ENCODE data around the gene B3GNT7. TPM values are rescaled to one million over a fixed set of nuclear protein-coding genes. Genes with fewer than 3 reads are reported as not detected.
A peak's percentile ranks its signal among the peaks of the same experiment; 100 is the strongest.

Gene B3GNT7
- total and polyA plus RNA-seq, 2 experiments from 2014 or later = 44.2 to 89.4 TPM

DNA sequence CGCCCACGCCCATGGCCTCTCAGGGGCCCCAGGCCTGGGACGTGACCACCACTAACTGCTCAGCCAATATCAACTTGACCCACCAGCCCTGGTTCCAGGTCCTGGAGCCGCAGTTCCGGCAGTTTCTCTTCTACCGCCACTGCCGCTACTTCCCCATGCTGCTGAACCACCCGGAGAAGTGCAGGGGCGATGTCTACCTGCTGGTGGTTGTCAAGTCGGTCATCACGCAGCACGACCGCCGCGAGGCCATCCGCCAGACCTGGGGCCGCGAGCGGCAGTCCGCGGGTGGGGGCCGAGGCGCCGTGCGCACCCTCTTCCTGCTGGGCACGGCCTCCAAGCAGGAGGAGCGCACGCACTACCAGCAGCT is 2.4 kb downstream of the B3GNT7 start:
- no peak overlapping the region for H3K27ac ChIP-seq (ENCODE audit: low read depth)
- H4K20me1 ChIP-seq (replicated peaks; ENCODE audit: insufficient read depth) = no peaks in the 10 kb centered on the region
- ATAC-seq (no peak), DNase-seq (ENCODE audit: low spot score) (no peak)
- Mint-ChIP-seq H3K4me3 (0 out of 3 replicates have a peak overlapping the region, but pooled peaks have one; percentile 27), H3K9me3 (no peaks in the 10 kb centered on the region), H3K27ac (no peak overlapping the region), H3K36me3 (ENCODE audit: low read depth) (peaks cover 37% of the 10 kb centered on the region), H3K4me1 (peaks cover 69% of the 10 kb centered on the region), H3K27me3 (ENCODE audit: insufficient read depth, low read depth, poor library complexity) (peaks cover 17% of the 10 kb centered on the region)
- no peaks in the 10 kb centered on the region for H3K9me2 ChIP-seq (ENCODE audit: insufficient read depth)
- no peak overlapping the region for H3K4me2 ChIP-seq
- no peaks in the 10 kb centered on the region for H3K36me3 ChIP-seq (ENCODE audit: insufficient read depth)
- no peaks in the 10 kb centered on the region for H3K27me3 ChIP-seq (ENCODE audit: insufficient read depth)
- peaks cover 34% of the 10 kb centered on the region for H3K4me1 ChIP-seq (ENCODE audit: insufficient read depth)
- H3K79me2 ChIP-seq (replicated peaks; ENCODE audit: insufficient read depth) = peaks cover 17% of the 10 kb centered on the region
- no peak overlapping the region for H2AFZ ChIP-seq
- TF ChIP-seq, protein P1, sequence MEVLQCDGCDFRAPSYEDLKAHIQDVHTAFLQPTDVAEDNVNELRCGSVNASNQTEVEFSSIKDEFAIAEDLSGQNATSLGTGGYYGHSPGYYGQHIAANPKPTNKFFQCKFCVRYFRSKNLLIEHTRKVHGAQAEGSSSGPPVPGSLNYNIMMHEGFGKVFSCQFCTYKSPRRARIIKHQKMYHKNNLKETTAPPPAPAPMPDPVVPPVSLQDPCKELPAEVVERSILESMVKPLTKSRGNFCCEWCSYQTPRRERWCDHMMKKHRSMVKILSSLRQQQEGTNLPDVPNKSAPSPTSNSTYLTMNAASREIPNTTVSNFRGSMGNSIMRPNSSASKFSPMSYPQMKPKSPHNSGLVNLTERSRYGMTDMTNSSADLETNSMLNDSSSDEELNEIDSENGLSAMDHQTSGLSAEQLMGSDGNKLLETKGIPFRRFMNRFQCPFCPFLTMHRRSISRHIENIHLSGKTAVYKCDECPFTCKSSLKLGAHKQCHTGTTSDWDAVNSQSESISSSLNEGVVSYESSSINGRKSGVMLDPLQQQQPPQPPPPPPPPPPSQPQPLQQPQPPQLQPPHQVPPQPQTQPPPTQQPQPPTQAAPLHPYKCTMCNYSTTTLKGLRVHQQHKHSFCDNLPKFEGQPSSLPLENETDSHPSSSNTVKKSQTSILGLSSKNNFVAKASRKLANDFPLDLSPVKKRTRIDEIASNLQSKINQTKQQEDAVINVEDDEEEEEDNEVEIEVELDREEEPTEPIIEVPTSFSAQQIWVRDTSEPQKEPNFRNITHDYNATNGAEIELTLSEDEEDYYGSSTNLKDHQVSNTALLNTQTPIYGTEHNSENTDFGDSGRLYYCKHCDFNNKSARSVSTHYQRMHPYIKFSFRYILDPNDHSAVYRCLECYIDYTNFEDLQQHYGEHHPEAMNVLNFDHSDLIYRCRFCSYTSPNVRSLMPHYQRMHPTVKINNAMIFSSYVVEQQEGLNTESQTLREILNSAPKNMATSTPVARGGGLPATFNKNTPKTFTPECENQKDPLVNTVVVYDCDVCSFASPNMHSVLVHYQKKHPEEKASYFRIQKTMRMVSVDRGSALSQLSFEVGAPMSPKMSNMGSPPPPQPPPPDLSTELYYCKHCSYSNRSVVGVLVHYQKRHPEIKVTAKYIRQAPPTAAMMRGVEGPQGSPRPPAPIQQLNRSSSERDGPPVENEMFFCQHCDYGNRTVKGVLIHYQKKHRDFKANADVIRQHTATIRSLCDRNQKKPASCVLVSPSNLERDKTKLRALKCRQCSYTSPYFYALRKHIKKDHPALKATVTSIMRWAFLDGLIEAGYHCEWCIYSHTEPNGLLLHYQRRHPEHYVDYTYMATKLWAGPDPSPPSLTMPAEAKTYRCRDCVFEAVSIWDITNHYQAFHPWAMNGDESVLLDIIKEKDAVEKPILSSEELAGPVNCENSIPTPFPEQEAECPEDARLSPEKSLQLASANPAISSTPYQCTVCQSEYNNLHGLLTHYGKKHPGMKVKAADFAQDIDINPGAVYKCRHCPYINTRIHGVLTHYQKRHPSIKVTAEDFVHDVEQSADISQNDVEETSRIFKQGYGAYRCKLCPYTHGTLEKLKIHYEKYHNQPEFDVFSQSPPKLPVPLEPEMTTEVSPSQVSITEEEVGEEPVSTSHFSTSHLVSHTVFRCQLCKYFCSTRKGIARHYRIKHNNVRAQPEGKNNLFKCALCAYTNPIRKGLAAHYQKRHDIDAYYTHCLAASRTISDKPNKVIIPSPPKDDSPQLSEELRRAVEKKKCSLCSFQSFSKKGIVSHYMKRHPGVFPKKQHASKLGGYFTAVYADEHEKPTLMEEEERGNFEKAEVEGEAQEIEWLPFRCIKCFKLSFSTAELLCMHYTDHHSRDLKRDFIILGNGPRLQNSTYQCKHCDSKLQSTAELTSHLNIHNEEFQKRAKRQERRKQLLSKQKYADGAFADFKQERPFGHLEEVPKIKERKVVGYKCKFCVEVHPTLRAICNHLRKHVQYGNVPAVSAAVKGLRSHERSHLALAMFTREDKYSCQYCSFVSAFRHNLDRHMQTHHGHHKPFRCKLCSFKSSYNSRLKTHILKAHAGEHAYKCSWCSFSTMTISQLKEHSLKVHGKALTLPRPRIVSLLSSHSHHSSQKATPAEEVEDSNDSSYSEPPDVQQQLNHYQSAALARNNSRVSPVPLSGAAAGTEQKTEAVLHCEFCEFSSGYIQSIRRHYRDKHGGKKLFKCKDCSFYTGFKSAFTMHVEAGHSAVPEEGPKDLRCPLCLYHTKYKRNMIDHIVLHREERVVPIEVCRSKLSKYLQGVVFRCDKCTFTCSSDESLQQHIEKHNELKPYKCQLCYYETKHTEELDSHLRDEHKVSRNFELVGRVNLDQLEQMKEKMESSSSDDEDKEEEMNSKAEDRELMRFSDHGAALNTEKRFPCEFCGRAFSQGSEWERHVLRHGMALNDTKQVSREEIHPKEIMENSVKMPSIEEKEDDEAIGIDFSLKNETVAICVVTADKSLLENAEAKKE (CRISPR knock-in tag; IDR thresholded peaks at IDR 0.05) = no peak
- TF ChIP-seq, protein P2, sequence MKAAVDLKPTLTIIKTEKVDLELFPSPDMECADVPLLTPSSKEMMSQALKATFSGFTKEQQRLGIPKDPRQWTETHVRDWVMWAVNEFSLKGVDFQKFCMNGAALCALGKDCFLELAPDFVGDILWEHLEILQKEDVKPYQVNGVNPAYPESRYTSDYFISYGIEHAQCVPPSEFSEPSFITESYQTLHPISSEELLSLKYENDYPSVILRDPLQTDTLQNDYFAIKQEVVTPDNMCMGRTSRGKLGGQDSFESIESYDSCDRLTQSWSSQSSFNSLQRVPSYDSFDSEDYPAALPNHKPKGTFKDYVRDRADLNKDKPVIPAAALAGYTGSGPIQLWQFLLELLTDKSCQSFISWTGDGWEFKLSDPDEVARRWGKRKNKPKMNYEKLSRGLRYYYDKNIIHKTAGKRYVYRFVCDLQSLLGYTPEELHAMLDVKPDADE (IDR thresholded peaks at IDR 0.05) = no peak
- TF ChIP-seq EZH2 (IDR thresholded peaks at IDR 0.05; ENCODE audit: low read depth, unreplicated experiment) (no peak), NANOG (IDR thresholded peaks at IDR 0.05; ENCODE audit: borderline replicate concordance) (no peak), JUNB (IDR thresholded peaks at IDR 0.05; ENCODE audit: unreplicated experiment) (no peak), CREB1 (CRISPR knock-in tag; IDR thresholded peaks at IDR 0.05; ENCODE audit: low read depth) (no peak), ZNF331 (CRISPR knock-in tag; IDR thresholded peaks at IDR 0.05; ENCODE audit: low read depth) (no peak), POLR2AphosphoS5 (IDR thresholded peaks at IDR 0.05; ENCODE audit: low read depth) (no peak), STAT1 (IDR thresholded peaks at IDR 0.05; ENCODE audit: unreplicated experiment) (no peak), ZNF114 (CRISPR knock-in tag; IDR thresholded peaks at IDR 0.05) (no peak), EZH2phosphoT487 (IDR thresholded peaks at IDR 0.05; ENCODE audit: unreplicated experiment) (no peak)
- TF ChIP-seq, protein P3, sequence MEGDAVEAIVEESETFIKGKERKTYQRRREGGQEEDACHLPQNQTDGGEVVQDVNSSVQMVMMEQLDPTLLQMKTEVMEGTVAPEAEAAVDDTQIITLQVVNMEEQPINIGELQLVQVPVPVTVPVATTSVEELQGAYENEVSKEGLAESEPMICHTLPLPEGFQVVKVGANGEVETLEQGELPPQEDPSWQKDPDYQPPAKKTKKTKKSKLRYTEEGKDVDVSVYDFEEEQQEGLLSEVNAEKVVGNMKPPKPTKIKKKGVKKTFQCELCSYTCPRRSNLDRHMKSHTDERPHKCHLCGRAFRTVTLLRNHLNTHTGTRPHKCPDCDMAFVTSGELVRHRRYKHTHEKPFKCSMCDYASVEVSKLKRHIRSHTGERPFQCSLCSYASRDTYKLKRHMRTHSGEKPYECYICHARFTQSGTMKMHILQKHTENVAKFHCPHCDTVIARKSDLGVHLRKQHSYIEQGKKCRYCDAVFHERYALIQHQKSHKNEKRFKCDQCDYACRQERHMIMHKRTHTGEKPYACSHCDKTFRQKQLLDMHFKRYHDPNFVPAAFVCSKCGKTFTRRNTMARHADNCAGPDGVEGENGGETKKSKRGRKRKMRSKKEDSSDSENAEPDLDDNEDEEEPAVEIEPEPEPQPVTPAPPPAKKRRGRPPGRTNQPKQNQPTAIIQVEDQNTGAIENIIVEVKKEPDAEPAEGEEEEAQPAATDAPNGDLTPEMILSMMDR (conservative IDR thresholded peaks at IDR 0.05; ENCODE audit: low read depth in 2 of 2) = no peak
- TF ChIP-seq, protein P4, sequence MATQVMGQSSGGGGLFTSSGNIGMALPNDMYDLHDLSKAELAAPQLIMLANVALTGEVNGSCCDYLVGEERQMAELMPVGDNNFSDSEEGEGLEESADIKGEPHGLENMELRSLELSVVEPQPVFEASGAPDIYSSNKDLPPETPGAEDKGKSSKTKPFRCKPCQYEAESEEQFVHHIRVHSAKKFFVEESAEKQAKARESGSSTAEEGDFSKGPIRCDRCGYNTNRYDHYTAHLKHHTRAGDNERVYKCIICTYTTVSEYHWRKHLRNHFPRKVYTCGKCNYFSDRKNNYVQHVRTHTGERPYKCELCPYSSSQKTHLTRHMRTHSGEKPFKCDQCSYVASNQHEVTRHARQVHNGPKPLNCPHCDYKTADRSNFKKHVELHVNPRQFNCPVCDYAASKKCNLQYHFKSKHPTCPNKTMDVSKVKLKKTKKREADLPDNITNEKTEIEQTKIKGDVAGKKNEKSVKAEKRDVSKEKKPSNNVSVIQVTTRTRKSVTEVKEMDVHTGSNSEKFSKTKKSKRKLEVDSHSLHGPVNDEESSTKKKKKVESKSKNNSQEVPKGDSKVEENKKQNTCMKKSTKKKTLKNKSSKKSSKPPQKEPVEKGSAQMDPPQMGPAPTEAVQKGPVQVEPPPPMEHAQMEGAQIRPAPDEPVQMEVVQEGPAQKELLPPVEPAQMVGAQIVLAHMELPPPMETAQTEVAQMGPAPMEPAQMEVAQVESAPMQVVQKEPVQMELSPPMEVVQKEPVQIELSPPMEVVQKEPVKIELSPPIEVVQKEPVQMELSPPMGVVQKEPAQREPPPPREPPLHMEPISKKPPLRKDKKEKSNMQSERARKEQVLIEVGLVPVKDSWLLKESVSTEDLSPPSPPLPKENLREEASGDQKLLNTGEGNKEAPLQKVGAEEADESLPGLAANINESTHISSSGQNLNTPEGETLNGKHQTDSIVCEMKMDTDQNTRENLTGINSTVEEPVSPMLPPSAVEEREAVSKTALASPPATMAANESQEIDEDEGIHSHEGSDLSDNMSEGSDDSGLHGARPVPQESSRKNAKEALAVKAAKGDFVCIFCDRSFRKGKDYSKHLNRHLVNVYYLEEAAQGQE (IDR thresholded peaks at IDR 0.05; ENCODE audit: unreplicated experiment) = no peak
- no peak overlapping the region for H3K4me3 ChIP-seq
- peaks cover 14% of the 10 kb centered on the region for H3F3A ChIP-seq (replicated peaks; ENCODE audit: low read depth)
